ENCODE data around the gene ERMARD.

Gene ERMARD

GRCh38 chr6:169802790-169803189 lies 51.4 kb downstream of the ERMARD start:
- no peak for DNase-seq (ENCODE audit: low spot score)

- DNase-seq (ENCODE audit: low spot score), result no peak
These were observed 51.9 kb downstream of the ERMARD start for GRCh38 chr6:169803271-169803811.

- DNase-seq (ENCODE audit: low spot score), result no peak
These were observed 52.5 kb downstream of the ERMARD start for GRCh38 chr6:169803816-169804340.

GRCh38 chr6:169804427-169804826 lies 53.0 kb downstream of the ERMARD start:
- DNase-seq (ENCODE audit: low spot score), result no peak

DNA sequence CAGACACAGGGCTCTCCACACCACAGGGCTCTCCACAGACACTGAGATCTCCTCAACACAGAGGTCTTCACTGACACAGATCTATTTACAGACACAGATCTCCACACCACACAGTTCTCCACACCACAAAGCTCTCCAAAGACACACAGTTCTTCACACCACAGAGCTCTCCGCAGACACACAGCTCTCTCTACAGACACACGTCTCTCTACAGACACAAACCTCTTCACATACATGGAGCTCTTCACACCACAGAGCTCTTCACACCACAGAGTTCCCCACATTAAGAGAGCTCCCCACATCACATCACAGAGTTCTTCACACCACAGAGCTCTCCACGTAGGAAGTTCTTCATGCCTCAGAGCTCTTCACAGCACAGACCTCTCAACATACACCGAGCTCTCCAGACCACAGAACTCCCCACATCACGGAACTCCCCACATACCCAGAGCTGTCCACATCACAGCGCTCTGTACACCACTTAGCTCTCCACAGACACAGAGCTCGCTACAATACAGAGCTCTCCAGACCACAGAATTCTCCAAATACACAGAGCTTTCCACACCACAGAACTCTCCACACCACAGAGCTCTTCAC lies 53.9 kb downstream of the ERMARD start:
- no peak for DNase-seq (ENCODE audit: low spot score)

GRCh38 chr6:169806701-169807100 lies 55.3 kb downstream of the ERMARD start:
- DNase-seq (ENCODE audit: low spot score), result no peak

DNA sequence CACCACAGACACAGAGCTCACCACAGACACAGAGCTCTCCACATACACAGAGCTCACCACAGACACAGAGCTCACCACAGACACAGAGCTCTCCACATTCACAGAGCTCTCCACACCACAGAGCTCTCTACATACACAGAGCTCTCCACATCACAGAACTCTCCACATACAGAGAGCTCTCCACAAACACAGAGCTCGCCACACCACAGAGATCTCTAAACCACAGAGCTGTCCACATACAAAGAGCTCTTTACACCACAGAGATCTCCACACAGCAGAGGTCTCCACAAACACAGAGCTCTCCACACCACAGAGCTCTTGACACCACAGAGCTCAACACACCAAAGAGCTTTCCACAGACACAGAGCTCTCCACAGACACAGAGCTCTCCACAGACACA lies 55.8 kb downstream of the ERMARD start:
- DNase-seq (ENCODE audit: low spot score), result no peak

DNA sequence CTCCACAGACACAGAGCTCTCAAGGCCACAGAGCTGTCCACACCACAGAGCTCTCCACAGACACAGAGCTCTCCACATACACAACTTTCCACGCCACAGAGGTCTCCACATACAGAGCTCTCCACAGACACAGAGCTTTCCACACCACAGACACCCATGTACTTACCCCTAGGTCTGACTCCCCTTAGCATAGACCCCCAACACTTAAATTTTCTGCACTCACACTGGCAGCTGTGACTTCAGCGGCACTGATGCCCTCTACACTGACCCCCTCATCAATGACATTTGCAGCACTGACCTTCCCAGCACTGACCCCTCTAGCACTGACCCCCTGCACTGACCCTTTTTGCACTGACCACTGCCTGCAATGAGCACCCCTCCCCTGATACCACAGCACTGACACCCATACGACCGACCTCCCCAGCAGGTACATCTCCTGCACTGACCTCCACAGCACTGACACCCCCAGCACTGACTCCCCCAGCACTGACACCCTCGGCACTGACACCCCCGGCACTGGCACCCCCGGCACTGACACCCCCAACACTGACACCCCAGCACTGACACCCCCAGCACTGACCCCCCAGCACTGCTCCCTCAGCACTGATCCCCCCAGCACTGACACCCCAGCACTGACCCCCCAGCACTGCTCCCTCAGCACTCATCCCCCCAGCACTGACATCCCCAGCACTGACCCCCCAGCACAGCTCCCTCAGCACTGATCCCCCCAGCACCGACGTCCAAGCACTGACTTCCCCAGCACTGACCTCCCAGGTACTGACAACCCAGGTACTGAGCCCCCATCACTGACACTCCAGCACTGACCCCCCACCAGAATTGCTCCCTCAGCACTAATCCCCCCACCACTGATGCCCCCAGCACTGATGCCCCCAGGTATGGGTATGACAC lies 56.5 kb downstream of the ERMARD start:
- DNase-seq (ENCODE audit: low spot score), result no peak

GRCh38 chr6:169808608-169808967 lies 57.2 kb downstream of the ERMARD start:
- no peak for DNase-seq (ENCODE audit: low spot score)

DNA sequence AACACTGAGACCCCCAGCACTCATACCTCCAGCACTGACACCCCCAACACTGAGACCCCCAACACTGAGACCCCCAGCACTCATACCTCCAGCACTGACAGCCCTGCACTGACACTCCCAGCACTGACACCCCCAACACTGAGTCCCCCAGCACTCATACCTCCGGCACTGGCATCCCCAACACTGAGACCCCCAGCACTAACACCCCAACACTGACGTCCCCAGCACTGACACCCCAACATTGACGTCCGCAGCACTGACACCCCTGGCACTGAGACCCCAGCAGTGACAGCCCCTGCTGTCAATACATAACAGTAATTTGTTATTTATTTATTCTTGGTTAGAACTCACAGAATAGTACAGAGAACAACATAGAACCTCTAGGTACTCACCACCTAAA lies 58.0 kb downstream of the ERMARD start:
- DNase-seq (ENCODE audit: low spot score), result no peak

GRCh38 chr6:169810066-169810989 lies 58.9 kb downstream of the ERMARD start:
- no peak for DNase-seq (ENCODE audit: low spot score)

DNA sequence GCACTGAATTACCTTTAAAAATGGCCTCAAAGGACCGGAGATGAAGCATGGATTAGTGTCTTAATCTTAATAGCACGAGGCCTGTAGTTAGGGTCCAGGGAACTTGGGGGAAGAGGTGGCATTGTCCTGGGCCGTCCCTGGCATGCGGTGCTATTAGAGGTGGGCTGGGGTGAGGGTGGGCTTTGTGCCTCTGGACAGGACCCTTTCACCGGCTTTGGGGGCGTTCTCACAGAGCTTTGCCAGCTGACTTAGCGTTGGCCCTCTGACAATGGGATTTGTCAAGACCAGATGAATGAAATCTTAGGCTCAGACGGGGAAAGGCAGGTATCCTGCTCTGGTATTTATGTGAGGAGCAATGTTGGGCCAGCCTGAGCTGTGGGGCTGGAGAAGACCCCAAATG lies 59.6 kb downstream of the ERMARD start:
- DNase-seq (ENCODE audit: low spot score), result no peak

GRCh38 chr6:169811521-169812256 lies 60.3 kb downstream of the ERMARD start:
- no peak for DNase-seq (ENCODE audit: low spot score)

GRCh38 chr6:169812257-169812644 lies 60.8 kb downstream of the ERMARD start:
- no peak for DNase-seq (ENCODE audit: low spot score)

DNA sequence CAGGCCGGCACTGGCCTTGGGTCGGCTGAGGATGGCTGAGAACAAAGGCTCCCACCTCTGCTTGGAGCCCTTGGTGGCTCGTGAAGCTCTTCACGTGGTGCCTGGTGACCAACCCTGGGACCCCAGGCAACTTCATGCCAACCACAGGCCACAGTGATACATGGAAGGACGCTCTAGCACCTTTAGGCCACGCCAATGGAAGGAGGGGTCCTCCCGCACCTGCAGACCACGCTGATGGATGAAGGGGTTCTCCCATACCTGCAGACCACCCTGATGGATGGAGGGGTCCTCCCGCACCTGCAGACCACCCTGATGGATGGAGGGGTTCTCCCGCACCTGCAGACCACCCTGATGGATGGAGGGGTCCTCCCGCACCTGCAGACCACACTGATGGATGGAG lies 62.5 kb downstream of the ERMARD start:
- no peak for DNase-seq (ENCODE audit: low spot score)

- DNase-seq (ENCODE audit: low spot score), result no peak
These were observed 64.6 kb downstream of the ERMARD start for GRCh38 chr6:169816054-169816453.

DNA sequence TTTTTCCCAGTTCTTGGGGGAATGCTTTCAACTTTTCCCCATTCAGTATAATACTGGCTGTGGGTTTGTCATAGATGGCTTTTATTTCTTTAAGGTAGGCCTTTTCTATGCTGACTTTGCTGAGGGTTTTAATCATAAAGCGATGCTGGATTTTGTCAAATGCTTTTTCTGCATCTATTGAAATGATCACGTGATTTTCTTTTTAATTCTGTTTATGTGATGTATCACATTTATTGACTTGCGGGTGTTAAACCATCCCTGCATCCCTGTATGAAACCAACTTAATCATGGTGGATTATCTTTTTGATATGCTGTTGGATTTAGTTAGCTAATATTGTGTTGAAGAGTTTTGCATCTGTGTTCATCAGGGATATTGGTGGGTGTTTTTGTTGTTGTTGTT lies 65.6 kb downstream of the ERMARD start:
- no peak for DNase-seq (ENCODE audit: low spot score)

GRCh38 chr6:169820358-169820757 lies 68.9 kb downstream of the ERMARD start:
- DNase-seq (ENCODE audit: low spot score), result no peak

DNA sequence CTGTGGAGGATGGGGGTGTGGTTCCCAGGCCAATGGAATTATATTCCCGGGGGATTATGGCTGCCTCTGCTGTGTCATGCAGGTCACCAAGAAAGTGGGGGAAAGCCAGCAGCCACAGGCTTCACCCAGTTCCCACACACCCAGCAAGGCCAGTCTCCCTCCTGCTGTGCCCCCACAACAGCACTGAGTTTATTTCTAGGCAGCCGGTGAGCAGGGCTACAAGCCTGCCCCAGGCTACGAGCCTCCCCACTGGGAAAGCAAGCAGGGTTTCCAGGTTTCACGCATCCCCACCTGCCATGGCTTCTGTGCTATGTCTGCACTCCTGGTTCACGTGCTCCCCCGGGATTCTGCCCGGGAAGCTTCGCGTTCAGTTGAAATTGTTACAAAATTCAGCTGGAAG lies 72.6 kb downstream of the ERMARD start:
- DNase-seq (ENCODE audit: low spot score), result no peak

DNA sequence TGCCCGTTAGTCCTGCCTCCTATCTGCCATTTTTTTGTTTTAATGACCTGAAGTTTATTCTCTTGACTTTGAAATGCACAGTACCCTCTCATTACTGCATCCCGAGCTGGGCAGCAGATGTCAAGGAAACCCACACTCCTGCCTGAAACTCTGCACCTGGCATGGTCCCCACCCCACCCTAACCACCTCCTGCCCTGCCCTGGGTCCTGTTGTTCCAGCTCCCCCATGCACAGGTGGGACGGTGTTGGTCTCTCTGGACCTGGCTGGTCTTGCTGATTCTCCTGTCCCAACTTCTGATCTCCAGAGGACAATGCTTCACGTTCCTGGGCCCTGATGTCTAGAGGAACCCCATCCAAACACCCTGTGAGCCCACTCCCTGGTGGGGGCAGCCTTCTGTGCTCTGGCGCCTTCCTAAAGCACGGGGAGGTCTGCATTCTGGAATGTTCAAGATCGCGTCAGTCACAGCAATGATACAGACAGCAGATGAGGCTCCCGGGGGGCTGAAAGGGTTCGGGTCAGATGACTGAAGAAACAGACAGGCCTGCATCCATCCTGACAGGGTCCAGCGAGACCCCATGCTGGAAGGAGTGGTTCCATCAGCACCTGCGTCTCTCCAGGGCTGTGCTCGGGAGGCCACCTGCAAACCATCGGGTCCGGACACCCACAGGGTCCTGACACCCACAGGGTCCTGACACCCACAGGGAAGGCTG lies 73.6 kb downstream of the ERMARD start:
- no peak for DNase-seq (ENCODE audit: low spot score)
